ENCODE data around the gene TFR2. TPM values are rescaled to one million over a fixed set of nuclear protein-coding genes. Genes with fewer than 3 reads are reported as not detected.
A peak's percentile ranks its signal among the peaks of the same experiment; 100 is the strongest.

TFR2 gene
- 0.13 TPM for total RNA-seq
- long read RNA-seq = 0 reads

- ATAC-seq (ENCODE audit: poor library complexity) = no peak
Measured at GRCh38 chr7:100641463-100641859, at the start of gene TFR2. TFR2 (minus strand) TSS chr7:100641552; CDS start chr7:100641509, 43 bp downstream.

DNA sequence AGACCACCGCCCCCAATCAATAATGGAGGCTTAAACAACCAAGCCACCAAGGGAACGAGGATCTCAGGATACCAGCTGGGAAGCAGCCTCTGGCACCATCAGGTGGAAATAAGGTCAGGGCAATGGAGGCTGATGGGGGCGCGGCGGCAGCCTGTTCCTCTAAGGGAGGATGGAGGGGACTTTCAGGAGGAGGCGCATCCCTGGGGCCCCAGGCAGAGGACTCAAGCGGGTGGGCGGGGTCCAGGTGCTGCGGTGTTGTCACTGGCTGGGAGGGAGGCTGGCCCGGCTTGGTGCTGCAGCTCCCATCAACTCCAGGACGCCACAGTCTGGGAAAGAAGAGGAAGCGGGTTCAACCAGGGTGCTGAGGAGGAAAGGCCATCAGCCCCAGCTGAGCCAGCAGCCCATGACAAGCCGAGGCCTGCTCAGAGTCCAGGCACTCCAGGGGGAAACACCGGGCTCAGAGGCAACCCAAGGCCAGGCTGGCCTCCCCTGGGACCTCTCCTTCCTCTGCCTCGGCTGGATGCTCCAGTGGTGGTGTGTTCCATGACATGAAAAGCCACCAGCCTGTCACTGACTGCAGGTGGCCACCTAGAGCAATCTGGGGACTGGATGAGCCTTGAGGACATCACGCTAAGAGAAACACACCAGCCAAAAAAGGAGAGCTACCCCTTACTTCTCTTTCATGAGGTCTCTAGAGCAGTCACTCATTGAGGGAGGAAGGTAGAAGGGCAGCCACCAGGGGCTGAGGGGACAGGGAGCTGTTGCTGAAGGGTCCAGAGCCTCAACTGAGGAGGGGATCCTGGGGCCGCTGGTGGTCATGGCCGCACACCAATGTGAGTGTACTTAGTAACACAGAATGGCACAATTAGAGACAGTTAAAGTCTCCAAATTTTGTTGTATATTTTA is 48.1 kb upstream of the TFR2 start:
- no peak for DNase-seq
- intact Hi-C loops (cut with DNase I) = loop anchor here (5.0 to 10.0 kb wide), 3 partner anchors 87 to 225 kb away; partner anchors contain the start of genes PCOLCE and SPACDR
- no peak for ATAC-seq (ENCODE audit: poor library complexity)

More at GRCh38 chr7:100641463-100641859, at the start of gene TFR2:
- intact Hi-C loops (cut with DNase I) = no loop called here
- DNase-seq = no peak

GRCh38 chr7:100688326-100688860 is 47.0 kb upstream of the TFR2 start:
- ATAC-seq (ENCODE audit: poor library complexity) (no peak), DNase-seq (no peak)
- intact Hi-C loops (cut with DNase I) = no loop called here

GRCh38 chr7:100687751-100688300 is 46.5 kb upstream of the TFR2 start:
- intact Hi-C loops (cut with DNase I) = no loop called here
- ATAC-seq (ENCODE audit: poor library complexity) (no peak), DNase-seq (no peak)

GRCh38 chr7:100687261-100687660 is 45.9 kb upstream of the TFR2 start:
- DNase-seq = no peak
- intact Hi-C loops (cut with DNase I) = no loop called here
- no peak for ATAC-seq (ENCODE audit: poor library complexity)

GRCh38 chr7:100686822-100687211 is 45.5 kb upstream of the TFR2 start:
- intact Hi-C loops (cut with DNase I) = no loop called here
- DNase-seq (no peak), ATAC-seq (ENCODE audit: poor library complexity) (no peak)

GRCh38 chr7:100686201-100686821 is 45.0 kb upstream of the TFR2 start:
- DNase-seq = no peak
- intact Hi-C loops (cut with DNase I) = no loop called here

DNA sequence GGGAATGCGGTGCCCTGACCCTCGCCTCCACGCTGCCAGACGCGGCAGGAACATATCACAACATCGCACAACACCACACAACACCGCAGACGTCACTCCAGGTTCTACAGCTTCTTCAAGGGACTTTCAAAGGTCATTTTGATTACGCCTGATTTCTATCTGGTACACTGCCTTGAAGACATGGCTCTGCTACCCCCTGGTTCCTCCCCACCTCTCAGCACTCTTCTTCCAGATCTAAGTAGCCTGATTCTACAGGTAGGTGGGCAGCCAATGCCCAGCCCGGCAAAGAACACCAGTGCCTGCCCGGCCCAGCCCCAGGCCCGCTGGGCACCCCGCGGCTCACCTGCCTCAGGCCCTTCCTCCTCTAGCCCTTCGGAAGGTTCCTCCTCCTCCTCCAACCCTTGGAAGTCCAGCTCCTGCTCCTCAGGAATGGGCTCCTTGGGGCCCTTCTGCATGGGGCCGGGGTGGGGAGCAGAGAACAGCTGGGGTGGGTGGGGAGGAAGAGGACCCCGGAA is 44.3 kb upstream of the TFR2 start:
- intact Hi-C loops (cut with DNase I) = no loop called here
- DNase-seq (no peak), ATAC-seq (ENCODE audit: poor library complexity) (no peak)

More at GRCh38 chr7:100686201-100686821, 45.0 kb upstream of the TFR2 start:
- ATAC-seq (ENCODE audit: poor library complexity) = no peak

- no peak for ATAC-seq (ENCODE audit: poor library complexity)
- intact Hi-C loops (cut with DNase I) = no loop called here
- DNase-seq = no peak
Measured at GRCh38 chr7:100685049-100685605, 43.8 kb upstream of the TFR2 start.

GRCh38 chr7:100684534-100685042 is 43.2 kb upstream of the TFR2 start:
- ATAC-seq (ENCODE audit: poor library complexity) (no peak), DNase-seq (no peak)
- intact Hi-C loops (cut with DNase I) = no loop called here

DNA sequence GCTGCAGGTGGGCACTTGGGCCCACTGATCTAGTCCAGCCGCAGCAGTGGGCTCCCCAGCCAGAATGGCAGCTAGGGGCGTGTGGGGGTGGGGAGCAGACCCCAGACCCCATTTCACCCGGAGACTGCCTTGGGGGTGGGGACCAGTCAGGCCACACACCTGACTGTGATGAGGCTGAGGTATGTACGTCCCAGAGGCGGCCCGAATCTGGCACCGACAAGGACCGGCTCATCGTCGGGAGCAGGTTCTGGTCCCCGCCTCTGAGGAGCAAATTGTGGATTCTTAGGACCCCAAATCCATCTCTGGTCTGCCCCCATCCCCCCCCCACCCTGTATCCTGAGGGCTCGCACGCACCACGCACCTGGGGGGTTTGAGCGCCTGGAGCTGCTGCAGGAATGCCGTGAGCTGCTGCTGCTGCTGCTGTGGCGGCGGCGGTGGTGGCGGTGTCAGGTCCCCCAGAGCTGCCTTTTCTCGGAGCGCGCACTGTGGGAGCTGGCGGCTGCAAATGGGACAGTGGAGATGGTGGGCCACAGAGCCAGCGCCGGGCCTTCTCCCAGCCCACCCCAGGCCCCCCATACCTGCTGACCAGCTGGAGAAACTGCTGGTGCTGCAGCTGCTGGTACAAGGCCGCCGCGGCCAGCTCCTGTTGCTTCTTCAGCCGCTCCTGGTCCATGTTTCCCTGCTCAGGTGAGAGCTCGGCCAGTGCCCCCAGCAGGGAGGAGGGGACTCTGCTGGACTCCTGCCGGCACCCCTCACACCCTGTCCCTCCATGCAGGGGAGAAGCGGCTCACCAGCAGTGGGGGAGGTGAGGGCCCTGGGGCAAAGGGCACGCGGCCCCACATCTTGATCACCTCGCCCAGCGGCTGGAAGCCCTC is 42.5 kb upstream of the TFR2 start:
- ATAC-seq (ENCODE audit: poor library complexity) (no peak), DNase-seq (no peak)
- intact Hi-C loops (cut with DNase I) = no loop called here

GRCh38 chr7:100682991-100683658 is 41.8 kb upstream of the TFR2 start:
- intact Hi-C loops (cut with DNase I) = no loop called here
- DNase-seq = no peak
- ATAC-seq (ENCODE audit: poor library complexity) = no peak

DNA sequence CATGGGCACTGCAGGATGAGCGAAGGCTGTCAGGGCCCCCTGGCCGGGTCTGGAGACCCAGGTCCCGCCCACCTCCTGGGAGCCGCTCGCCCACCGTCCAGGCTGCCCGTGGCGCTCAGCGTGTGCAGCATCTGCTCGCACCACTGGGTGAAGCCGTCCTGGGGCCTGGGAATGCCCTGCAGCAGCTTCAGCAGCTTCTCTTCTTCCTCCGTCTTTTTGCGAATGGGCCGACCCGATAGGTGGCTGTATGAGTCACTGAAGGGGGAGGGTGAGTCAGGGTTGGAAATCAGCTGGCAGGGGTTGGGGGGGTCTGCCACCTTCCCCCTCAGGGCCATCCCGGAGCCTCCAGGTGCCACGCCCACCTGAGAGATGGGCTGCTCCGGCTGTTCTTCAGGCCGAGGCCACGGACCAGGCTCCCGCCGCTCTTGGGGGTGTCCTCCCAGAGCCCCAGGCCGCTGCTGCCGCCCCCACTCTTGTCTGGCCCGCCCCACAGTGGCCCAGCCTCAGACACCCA is 40.9 kb upstream of the TFR2 start:
- intact Hi-C loops (cut with DNase I) = no loop called here
- no peak for ATAC-seq (ENCODE audit: poor library complexity)
- no peak for DNase-seq

DNA sequence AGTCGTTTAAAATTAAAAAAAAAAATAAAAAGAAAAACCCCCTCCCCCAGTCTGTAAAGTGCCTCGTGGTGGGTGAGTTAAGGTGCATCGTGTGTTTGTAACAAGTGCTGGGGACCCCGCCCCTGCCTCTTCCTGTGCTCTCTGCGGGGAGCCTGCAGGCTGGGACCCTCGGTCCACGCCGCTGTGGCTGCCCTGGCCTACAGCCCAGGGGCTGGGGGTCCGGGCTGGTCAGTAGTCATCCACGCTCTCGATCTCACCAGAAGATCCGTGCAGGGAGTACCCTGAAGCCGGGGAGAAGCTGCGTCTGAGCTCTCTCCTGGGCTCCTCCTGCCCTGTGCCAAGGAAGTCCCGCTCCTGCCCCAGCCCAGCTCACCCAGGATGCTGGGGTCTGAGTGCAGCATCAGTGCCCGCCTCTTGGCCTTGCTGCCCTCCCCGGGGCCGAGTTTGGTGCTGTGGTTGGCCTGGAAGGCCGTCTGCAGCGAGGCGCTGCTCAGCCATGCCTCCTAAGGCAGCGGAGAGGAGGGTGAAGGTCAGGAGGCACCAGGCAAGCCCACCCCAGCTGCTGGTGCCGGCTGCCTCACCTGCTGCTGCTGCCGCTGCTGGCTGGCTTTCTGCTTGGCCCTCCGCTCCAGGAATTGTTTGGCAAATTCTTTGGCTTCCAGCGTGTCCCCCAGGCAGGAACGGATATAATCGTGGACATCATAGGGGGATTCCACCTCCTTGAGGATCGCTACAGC is 40.3 kb upstream of the TFR2 start:
- ATAC-seq (ENCODE audit: poor library complexity) (no peak), DNase-seq (peak; percentile 42)
- intact Hi-C loops (cut with DNase I) = no loop called here

DNA sequence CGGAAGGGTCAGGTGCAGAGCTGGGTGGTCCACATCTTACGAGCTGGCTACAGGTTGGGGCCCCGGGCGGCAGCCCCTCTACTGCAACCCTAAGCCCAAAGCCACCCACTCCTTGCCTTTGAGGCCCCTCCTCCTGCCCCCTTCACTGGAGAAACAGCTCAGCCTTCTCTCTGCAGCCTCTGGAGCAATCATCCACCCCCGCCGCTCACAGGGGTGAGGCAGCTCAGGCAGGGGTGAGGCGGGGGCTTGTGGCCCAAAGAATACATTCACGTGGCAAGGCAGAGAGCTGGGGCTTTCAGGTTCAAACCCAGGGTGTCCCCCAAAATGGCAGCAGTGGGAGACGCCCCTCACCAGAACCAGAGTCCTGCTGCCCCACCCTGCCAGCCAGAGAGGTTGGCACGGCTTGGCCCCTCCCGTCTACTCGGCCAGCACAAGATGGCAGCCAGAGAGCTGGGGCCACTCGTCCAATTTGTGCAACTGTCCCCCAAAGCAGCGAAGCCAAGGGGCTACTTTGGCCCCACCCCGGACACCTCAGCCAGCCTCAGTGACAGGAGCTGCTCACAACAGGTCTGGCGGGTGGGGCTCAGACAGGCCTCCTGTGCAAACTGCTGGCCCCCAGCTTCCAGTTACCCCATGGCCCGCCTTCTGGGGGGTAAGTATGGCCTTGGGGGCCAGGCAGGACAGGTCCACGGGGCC is 39.4 kb upstream of the TFR2 start:
- no peak for ATAC-seq (ENCODE audit: poor library complexity)
- intact Hi-C loops (cut with DNase I) = no loop called here
- no peak for DNase-seq
